DND-41 (cell line): Measurements from ENCODE around the gene MME.

Experiments
- EZH2 ChIP-seq: IDR thresholded peaks from 3 replicates; pipeline ENCODE4 v1.6.1; 2012; ENCODE audit warnings: borderline replicate concordance, low read depth, mild to moderate bottlenecking, moderate library complexity, low read length, inconsistent platforms; ENCODE audit not compliant: severe bottlenecking
- TF ChIP-seq, protein P1 (sequence below): IDR thresholded peaks from 2 replicates; pipeline ENCODE4 v1.5.1; 2012; ENCODE audit warnings: borderline replicate concordance, low read length, moderate library complexity, mild to moderate bottlenecking; ENCODE audit not compliant: poor library complexity, severe bottlenecking; ENCODE audit errors: extremely low read depth

DNA sequence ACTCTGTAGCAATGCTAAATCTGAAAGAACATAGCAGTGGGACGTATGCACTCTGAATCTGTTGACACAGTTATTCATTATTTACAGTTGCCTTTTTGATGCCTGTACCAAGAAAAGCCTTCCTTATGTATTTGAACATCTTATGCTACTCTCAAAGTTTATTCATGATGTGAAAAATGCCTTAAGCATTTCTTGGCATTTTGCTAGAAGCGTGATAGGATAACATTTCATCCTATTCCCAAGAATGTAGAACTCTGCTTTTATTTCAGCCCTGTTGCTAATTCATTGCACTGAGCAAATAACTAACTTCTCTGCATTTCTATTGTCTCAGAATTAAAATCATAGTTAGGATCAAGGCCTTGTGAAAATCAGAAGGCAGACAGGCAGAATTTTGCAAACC is 107.9 kb downstream of the MME start:
- TF ChIP-seq, protein P1, sequence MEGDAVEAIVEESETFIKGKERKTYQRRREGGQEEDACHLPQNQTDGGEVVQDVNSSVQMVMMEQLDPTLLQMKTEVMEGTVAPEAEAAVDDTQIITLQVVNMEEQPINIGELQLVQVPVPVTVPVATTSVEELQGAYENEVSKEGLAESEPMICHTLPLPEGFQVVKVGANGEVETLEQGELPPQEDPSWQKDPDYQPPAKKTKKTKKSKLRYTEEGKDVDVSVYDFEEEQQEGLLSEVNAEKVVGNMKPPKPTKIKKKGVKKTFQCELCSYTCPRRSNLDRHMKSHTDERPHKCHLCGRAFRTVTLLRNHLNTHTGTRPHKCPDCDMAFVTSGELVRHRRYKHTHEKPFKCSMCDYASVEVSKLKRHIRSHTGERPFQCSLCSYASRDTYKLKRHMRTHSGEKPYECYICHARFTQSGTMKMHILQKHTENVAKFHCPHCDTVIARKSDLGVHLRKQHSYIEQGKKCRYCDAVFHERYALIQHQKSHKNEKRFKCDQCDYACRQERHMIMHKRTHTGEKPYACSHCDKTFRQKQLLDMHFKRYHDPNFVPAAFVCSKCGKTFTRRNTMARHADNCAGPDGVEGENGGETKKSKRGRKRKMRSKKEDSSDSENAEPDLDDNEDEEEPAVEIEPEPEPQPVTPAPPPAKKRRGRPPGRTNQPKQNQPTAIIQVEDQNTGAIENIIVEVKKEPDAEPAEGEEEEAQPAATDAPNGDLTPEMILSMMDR = no peak
- TF ChIP-seq EZH2 = no peak
